ENCODE data around the gene KLF6. TPM values are rescaled to one million over a fixed set of nuclear protein-coding genes. Genes with fewer than 3 reads are reported as not detected.

KLF6 gene
- 10 to 100 TPM; 25.2 to 86.4 (median 75.2) TPM for total RNA-seq
- long read RNA-seq, full-length matches to known transcripts = 24 of 32 reads
- long read RNA-seq, partial matches to known transcripts = 1 of 32 reads
- long read RNA-seq, other reads (novel, unspliced or antisense) = 7 of 32 reads

DNA sequence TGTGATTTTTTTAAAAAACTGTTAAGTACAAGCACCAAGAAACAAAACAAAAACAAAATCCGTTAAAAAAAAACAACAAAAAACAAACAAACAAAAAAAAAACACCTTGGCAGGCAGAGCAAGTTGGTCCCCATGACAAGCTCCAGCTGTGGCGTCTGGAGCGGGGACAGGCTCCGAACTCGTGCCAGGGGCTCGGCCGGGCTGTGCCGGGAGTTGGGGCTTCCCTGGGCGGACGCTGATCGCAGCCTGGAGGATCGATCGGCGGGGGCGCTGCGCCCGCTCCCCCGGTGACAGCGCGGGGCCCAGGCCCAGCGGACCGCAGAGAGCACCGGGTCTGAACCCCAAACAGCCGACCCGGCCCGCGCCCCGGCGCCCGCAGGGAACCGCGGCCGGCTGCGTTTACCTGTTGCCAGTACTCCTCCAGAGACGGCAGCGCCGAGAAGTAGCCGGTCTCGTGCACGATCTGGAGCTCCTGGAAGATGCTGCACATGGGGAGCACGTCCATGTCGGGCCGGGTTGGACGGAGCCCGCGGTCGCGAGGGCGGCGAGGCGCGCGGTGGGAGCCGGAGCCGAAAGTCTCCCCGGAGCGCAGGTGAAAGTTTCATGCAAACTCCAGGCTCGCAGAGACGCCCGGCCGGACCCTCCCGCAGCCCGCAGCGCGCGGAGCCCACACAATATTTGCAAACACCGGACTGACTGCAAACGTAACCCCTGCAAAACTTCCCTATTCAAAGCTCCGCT, at the start of gene KLF6:
TSS of gene KLF6 (minus strand) at position 700 of the 741 bp plus-strand sequence. CDS start at position 505, 195 bp downstream.
- ATAC-seq = peak; percentile 0 to 20 (median 2)
- 5% methylated on average over 8 of the region's 69 CpGs for WGBS (ENCODE audit: insufficient coverage, low coverage, low lambda C conversion rate, missing lambda C conversion rate)

DNA sequence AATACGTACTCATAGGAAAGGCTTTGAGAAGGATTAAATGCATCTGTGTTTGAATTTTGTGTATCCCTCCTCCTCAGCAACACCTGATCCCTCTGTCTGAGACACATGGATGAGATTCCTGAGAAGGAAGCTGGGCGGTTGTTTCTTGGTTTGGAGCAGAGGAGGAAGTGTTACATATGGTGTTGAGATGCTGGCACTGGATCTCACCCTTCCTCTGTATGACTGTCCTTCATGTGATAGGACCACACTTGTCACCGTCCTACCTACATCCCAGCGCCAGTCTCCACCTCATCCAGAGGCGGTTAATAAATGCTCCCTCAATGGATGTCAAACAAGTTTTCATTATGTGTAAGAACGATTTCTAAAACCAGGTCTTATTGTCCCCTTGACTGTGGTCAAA, 49.4 kb upstream of the KLF6 start:
- intact Hi-C loops (cut with DNase I) = no loop called here
- 84% methylated on average over 5 of the region's 6 CpGs for WGBS (ENCODE audit: insufficient coverage, low coverage, low lambda C conversion rate, missing lambda C conversion rate)
- Histone ChIP-seq H3K4me3 (no peak overlapping the region), H3K27ac (no peak overlapping the region), H3K4me1 (peaks cover 0 to 3% (median 0%) of the 10 kb centered on the region in 4 donors), H3K9me3 (no peaks in the 10 kb centered on the region), H3K27me3 (no peaks in the 10 kb centered on the region), H3K36me3 (no peaks in the 10 kb centered on the region)
- ATAC-seq (no peak), DNase-seq (no peak)
- TF ChIP-seq, protein P1, sequence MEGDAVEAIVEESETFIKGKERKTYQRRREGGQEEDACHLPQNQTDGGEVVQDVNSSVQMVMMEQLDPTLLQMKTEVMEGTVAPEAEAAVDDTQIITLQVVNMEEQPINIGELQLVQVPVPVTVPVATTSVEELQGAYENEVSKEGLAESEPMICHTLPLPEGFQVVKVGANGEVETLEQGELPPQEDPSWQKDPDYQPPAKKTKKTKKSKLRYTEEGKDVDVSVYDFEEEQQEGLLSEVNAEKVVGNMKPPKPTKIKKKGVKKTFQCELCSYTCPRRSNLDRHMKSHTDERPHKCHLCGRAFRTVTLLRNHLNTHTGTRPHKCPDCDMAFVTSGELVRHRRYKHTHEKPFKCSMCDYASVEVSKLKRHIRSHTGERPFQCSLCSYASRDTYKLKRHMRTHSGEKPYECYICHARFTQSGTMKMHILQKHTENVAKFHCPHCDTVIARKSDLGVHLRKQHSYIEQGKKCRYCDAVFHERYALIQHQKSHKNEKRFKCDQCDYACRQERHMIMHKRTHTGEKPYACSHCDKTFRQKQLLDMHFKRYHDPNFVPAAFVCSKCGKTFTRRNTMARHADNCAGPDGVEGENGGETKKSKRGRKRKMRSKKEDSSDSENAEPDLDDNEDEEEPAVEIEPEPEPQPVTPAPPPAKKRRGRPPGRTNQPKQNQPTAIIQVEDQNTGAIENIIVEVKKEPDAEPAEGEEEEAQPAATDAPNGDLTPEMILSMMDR (IDR thresholded peaks at IDR 0.05) = no peak
- TF ChIP-seq POLR2A (IDR thresholded peaks at IDR 0.05) = no peak

More for the DNA sequence above, at the start of gene KLF6:
- Histone ChIP-seq H3K27ac (peak within 1 kb of the TSS; percentile 100), H3K27me3 (no peaks in the 10 kb centered on the region), H3K9me3 (no peaks in the 10 kb centered on the region), H3K4me1 (peaks cover 0 to 24% (median 5%) of the 10 kb centered on the region in 4 donors), H3K4me3 (peak within 1 kb of the TSS; percentile 69 to 87 (median 72)), H3K36me3 (peaks cover 0 to 29% (median 18%) of the 10 kb centered on the region in 4 donors)
- intact Hi-C loops (cut with DNase I) = no loop called here
- TF ChIP-seq, protein P1 (IDR thresholded peaks at IDR 0.05) = no peak
- TF ChIP-seq POLR2A (IDR thresholded peaks at IDR 0.05) = no peak
- peak in 1 of 3 donors; percentile 68 for DNase-seq

DNA sequence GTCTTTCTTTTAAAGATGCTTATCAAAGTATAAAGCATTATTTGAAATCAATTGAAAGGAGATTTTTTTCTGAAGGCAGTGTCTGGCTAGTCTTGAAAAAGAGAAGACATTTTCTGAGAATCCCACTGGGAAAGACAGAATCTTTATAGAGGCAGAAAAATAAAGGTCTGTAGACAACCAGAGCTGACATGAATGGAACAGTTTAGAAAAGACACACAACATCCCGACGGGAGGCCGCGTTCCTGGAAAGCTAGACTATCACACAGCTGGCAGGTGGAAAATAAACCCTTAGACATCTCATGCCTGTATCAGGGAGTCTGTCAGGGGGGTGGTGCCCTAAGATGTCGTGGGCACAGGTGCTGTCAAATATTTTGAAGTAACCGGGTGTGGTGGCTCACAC, 48.0 kb upstream of the KLF6 start:
- intact Hi-C loops (cut with DNase I) = no loop called here
- WGBS (ENCODE audit: insufficient coverage, low coverage, low lambda C conversion rate, missing lambda C conversion rate) = 96% methylated on average over 6 of the region's 6 CpGs
- Histone ChIP-seq H3K4me1 (peaks cover 0 to 3% (median 0%) of the 10 kb centered on the region in 4 donors), H3K36me3 (no peaks in the 10 kb centered on the region), H3K27me3 (no peaks in the 10 kb centered on the region), H3K27ac (no peak overlapping the region), H3K4me3 (no peak overlapping the region), H3K9me3 (no peaks in the 10 kb centered on the region)
- no peak for DNase-seq
- TF ChIP-seq, protein P1 (IDR thresholded peaks at IDR 0.05) = no peak
- TF ChIP-seq POLR2A (IDR thresholded peaks at IDR 0.05) = no peak
- ATAC-seq = no peak

DNA sequence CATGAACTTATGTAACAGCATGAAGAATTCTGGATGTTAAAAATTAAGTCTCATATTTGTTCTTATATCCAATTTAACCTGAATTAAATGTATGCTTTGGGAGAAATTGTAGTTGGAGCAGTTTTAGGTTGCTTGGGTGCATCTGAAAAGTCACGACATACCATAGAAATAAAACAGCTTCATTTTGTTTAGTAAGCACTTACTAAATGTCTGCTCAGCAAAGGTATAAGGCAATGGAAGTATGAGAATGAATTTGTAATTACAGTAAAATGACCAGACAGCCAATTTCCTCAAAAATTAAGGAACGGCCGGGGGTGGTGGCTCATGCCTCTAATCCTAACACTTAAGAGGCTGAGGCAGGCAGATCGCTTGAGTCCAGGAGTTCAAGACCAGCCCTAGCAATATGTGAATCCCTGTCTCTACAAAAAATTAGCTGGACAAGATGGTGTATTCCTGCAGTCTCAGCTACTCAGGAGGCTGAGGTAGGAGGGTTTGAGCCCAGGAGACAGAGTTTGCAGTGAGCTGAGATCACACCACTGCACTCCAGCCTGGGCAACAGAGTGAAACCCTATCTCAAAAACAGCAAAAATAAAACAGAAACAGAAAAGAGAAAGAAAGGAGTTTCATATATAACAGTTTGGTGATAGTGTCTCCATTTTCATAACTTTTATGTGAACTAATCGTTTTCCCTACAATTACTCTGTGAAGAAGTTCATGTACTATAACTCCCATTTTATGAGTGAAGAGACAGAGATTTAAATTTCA, 47.2 kb upstream of the KLF6 start:
- WGBS (ENCODE audit: insufficient coverage, low coverage, low lambda C conversion rate, missing lambda C conversion rate) = 80% methylated on average over 5 of the region's 5 CpGs
- DNase-seq (no peak), ATAC-seq (no peak)
- H3K4me3 ChIP-seq = no peak overlapping the region
- H3K27ac ChIP-seq = no peak overlapping the region
- peaks cover 0 to 3% (median 0%) of the 10 kb centered on the region in 4 donors for H3K4me1 ChIP-seq
- TF ChIP-seq POLR2A (IDR thresholded peaks at IDR 0.05) = no peak
- TF ChIP-seq, protein P1 (IDR thresholded peaks at IDR 0.05) = no peak
- intact Hi-C loops (cut with DNase I) = no loop called here
- H3K27me3 ChIP-seq = no peaks in the 10 kb centered on the region
- no peaks in the 10 kb centered on the region for H3K36me3 ChIP-seq
- no peaks in the 10 kb centered on the region for H3K9me3 ChIP-seq

Data from right lobe of liver (tissue), 6 donors.